GM12891 (cell line): ENCODE results near the gene SNRPA.

ENCODE experiments used
- POLR2A ChIP-seq: IDR thresholded peaks from 2 replicates; pipeline ENCODE4 v1.6.1; 2011; ENCODE audit warnings: low read depth, low read length, control low read depth
- POLR2AphosphoS5 ChIP-seq: IDR thresholded peaks from 2 replicates; pipeline ENCODE4 v1.6.1; 2011; ENCODE audit warnings: low read depth, low read length, control low read depth
- TAF1 ChIP-seq: IDR thresholded peaks from 2 replicates; pipeline ENCODE4 v1.6.1; 2011; ENCODE audit warnings: low read depth, low read length, control low read depth

GRCh38 chr19:40713939-40714338 is 37.1 kb upstream of the SNRPA start:
- TF ChIP-seq POLR2A (no peak), POLR2AphosphoS5 (no peak), TAF1 (no peak)
